NCI-H526 treated with DMSO at 0.1 percent for 48 hours (cell line): ENCODE data around the gene CGAS.
"Not testable (repeated sequence)": the region's sequence is repeated elsewhere in the genome, so short reads cannot be mapped to it uniquely, and the experiment has no call there.

Source experiments
- DNase-seq: peaks from one replicate; lab custom pipeline; 2025; lab: John Stamatoyannopoulos, UW

The CGAS gene

GRCh38 chr6:73395875-73396274 is 56.2 kb downstream of the CGAS start:
- DNase-seq: no peak

- no peak for DNase-seq
These were observed 57.3 kb downstream of the CGAS start, which contains the start of gene DDX43 for GRCh38 chr6:73394577-73395354. TSS of gene DDX43 (plus strand) at chr6:73394828. CDS start at chr6:73394906, 78 bp downstream.

GRCh38 chr6:73393278-73393677 is 58.8 kb downstream of the CGAS start:
- no peak for DNase-seq

GRCh38 chr6:73392188-73392587 is 59.9 kb downstream of the CGAS start:
- not testable (repeated sequence) for DNase-seq

GRCh38 chr6:73391675-73392074 is 60.4 kb downstream of the CGAS start:
- DNase-seq: no peak

GRCh38 chr6:73389854-73390253 is 62.2 kb downstream of the CGAS start:
- no peak for DNase-seq

GRCh38 chr6:73388800-73389512 is 63.1 kb downstream of the CGAS start:
- DNase-seq: peak; percentile 10

GRCh38 chr6:73388433-73388799 is 63.7 kb downstream of the CGAS start:
- DNase-seq: no peak

GRCh38 chr6:73382462-73383113 is 69.5 kb downstream of the CGAS start:
- no peak for DNase-seq

- DNase-seq: not testable (repeated sequence)
These were observed 70.6 kb downstream of the CGAS start for GRCh38 chr6:73381531-73381930.

- no peak for DNase-seq
These were observed 74.9 kb downstream of the CGAS start for GRCh38 chr6:73377225-73377624.

GRCh38 chr6:73375216-73375615 is 76.9 kb downstream of the CGAS start:
- no peak for DNase-seq
